OCI-LY1 (cell line): ENCODE measurements around the gene IL1RAPL2.

ENCODE experiments used
- H2AFZ ChIP-seq: fragments of 200-600 bp; sonication (generic), shearing (Covaris generic); 2 replicates; pipeline ENCODE4 v1.6.0; 2014; ENCODE audit warnings: antibody characterized with exemption, mild to moderate bottlenecking, low read length
- H3F3A ChIP-seq: fragments of 200-600 bp; sonication (generic), shearing (Covaris generic); 2 replicates; pipeline ENCODE4 v1.6.0; 2014; ENCODE audit warnings: mild to moderate bottlenecking, antibody characterized with exemption, low read length, moderate library complexity; ENCODE audit not compliant: insufficient read depth
- H3K27ac ChIP-seq: fragments of 200-600 bp; sonication (generic); 2 replicates; pipeline ENCODE4 v1.5.1; 2014; ENCODE audit warnings: low read length, mixed run types, mild to moderate bottlenecking, low read depth; ENCODE audit not compliant: poor library complexity, severe bottlenecking
- H3K27me3 ChIP-seq: fragments of 200-600 bp; sonication (generic); 2 replicates; pipeline ENCODE4 v1.6.0; 2014; ENCODE audit warnings: antibody characterized with exemption, mild to moderate bottlenecking, low read length, moderate library complexity; ENCODE audit not compliant: insufficient read depth
- H3K36me3 ChIP-seq: fragments of 200-600 bp; sonication (generic); 2 replicates; pipeline ENCODE4 v1.6.1; 2014; ENCODE audit warnings: mild to moderate bottlenecking, antibody characterized with exemption, low read length, moderate library complexity, mixed read lengths; ENCODE audit not compliant: insufficient read depth
- H3K4me1 ChIP-seq: fragments of 200-600 bp; sonication (generic); 2 replicates; pipeline ENCODE4 v1.5.1; 2014; ENCODE audit warnings: mild to moderate bottlenecking, low read length, moderate library complexity; ENCODE audit not compliant: insufficient read depth, severe bottlenecking
- H3K4me2 ChIP-seq: fragments of 200-600 bp; sonication (generic), shearing (Covaris generic); 2 replicates; pipeline ENCODE4 v1.6.1; 2014; ENCODE audit warnings: low read length
- H3K4me3 ChIP-seq: fragments of 200-600 bp; sonication (generic); 2 replicates; pipeline ENCODE4 v1.5.1; 2014; ENCODE audit warnings: low read length, low read depth, mild to moderate bottlenecking, mixed read lengths; ENCODE audit not compliant: poor library complexity, severe bottlenecking
- H3K79me2 ChIP-seq: fragments of 200-600 bp; shearing (Covaris generic); 2 replicates; pipeline ENCODE4 v1.6.1; 2016; ENCODE audit warnings: mixed run types, low read length, mixed read lengths; ENCODE audit not compliant: insufficient read depth
- H3K9ac ChIP-seq: fragments of 200-600 bp; sonication (generic), shearing (Covaris generic); 2 replicates; pipeline ENCODE4 v1.6.1; 2014; ENCODE audit warnings: mild to moderate bottlenecking, low read length, mixed read lengths
- H3K9me2 ChIP-seq: fragments of 200-600 bp; sonication (generic), shearing (Covaris generic); 2 replicates; pipeline ENCODE4 v1.6.1; 2014; ENCODE audit warnings: low read depth, mild to moderate bottlenecking, low read length, mixed read lengths
- H3K9me3 ChIP-seq: fragments of 200-600 bp; shearing (Covaris generic); 2 replicates; pipeline ENCODE4 v1.6.1; 2014; ENCODE audit warnings: low read length, mixed read lengths
- H4K20me1 ChIP-seq: fragments of 200-600 bp; sonication (generic), shearing (Covaris generic); 2 replicates; pipeline ENCODE4 v1.6.0; 2016; ENCODE audit warnings: mild to moderate bottlenecking, low read length; ENCODE audit not compliant: insufficient read depth
- EZH2 ChIP-seq: fragments of 200-600 bp; sonication (generic), shearing (Covaris generic); IDR thresholded peaks from 2 replicates; pipeline ENCODE4 v1.8.0; 2017; ENCODE audit warnings: borderline replicate concordance, mixed run types, mild to moderate bottlenecking, antibody characterized with exemption, low read length, moderate library complexity, mixed read lengths
- TF ChIP-seq, protein P1 (sequence below): fragments of 200-600 bp; sonication (generic), shearing (Covaris generic); IDR thresholded peaks from 2 replicates; pipeline ENCODE4 v1.5.1; 2017; ENCODE audit warnings: mild to moderate bottlenecking, antibody characterized with exemption, low read length, moderate library complexity, mixed read lengths

The IL1RAPL2 gene

DNA sequence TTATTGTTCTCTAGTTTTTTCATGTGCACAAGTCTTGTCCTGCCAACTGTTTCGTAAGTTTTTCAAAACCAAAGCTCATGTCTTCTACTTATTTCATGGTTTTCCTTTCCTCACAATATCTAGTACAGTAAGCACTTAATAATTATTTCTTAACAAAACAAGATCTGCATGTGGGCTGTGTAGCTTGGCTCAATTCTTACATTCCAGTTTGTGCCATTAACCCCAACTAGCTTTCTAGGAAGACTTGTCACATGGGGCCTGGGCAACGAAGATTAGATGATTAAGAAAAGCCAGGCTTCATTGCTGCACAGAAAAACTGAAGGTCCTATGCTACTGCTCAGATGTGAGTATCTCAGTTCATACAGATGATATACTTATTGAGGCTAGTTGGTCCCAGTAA, 809.8 kb downstream of the IL1RAPL2 start:
- Histone ChIP-seq H3K9me2 (no peaks in the 10 kb centered on the region), H3K36me3 (no peaks in the 10 kb centered on the region), H3K4me3 (no peak overlapping the region), H3K4me2 (no peak overlapping the region), H3K9me3 (no peaks in the 10 kb centered on the region), H3K27ac (no peak overlapping the region), H4K20me1 (no peaks in the 10 kb centered on the region), H3K79me2 (no peaks in the 10 kb centered on the region), H3K27me3 (no peaks in the 10 kb centered on the region), H3K9ac (no peak overlapping the region), H3F3A (no peaks in the 10 kb centered on the region), H2AFZ (no peak overlapping the region), H3K4me1 (no peaks in the 10 kb centered on the region)
- TF ChIP-seq EZH2 = no peak
- TF ChIP-seq, protein P1, sequence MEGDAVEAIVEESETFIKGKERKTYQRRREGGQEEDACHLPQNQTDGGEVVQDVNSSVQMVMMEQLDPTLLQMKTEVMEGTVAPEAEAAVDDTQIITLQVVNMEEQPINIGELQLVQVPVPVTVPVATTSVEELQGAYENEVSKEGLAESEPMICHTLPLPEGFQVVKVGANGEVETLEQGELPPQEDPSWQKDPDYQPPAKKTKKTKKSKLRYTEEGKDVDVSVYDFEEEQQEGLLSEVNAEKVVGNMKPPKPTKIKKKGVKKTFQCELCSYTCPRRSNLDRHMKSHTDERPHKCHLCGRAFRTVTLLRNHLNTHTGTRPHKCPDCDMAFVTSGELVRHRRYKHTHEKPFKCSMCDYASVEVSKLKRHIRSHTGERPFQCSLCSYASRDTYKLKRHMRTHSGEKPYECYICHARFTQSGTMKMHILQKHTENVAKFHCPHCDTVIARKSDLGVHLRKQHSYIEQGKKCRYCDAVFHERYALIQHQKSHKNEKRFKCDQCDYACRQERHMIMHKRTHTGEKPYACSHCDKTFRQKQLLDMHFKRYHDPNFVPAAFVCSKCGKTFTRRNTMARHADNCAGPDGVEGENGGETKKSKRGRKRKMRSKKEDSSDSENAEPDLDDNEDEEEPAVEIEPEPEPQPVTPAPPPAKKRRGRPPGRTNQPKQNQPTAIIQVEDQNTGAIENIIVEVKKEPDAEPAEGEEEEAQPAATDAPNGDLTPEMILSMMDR = no peak

DNA sequence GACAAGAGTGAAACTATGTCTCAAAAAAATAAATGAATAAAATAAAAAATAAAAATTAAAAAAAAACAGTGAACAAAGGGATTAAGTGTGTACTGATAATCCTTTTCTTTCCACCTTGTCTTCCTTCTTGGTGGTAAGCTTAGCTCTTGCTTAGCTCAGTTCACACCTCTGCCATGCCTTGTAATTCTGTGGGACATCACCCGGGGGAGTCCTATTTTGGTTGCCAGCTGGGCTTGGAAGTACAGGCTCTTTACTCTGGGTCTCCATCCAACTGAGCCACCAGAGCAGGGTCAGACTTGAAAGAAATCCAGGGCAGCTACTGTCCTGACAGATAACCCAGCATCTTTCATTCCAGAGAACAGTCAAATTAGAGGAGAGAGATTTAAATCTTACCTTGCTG, 858.7 kb downstream of the IL1RAPL2 start:
- no peaks in the 10 kb centered on the region for H3K79me2 ChIP-seq
- no peak overlapping the region for H3K4me2 ChIP-seq

DNA sequence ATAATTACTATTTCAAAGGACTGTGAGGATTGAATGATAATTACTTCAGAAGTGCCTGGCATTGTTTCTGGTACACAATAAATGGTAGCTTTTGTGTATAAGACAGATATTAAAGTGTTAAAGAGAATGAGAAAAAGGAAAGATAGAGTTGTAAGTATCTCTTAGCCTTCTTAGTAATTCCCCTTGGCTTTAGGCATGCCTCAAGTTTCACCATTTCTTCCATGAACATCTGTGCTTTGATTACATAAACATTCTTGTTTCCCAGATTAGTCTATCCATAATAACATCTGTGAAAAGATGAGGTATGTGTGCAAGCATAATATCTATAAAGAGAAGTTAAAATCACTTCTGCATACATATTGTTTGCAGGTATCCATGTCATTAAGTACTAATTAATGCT, 885.4 kb downstream of the IL1RAPL2 start:
- Histone ChIP-seq H3K36me3 (no peaks in the 10 kb centered on the region), H3K4me3 (no peak overlapping the region), H3K9ac (no peak overlapping the region), H3F3A (no peaks in the 10 kb centered on the region), H3K4me1 (no peaks in the 10 kb centered on the region), H3K9me3 (no peaks in the 10 kb centered on the region), H4K20me1 (no peaks in the 10 kb centered on the region), H3K27me3 (no peaks in the 10 kb centered on the region), H3K27ac (no peak overlapping the region), H3K9me2 (no peaks in the 10 kb centered on the region), H3K4me2 (no peak overlapping the region), H2AFZ (no peak overlapping the region), H3K79me2 (no peaks in the 10 kb centered on the region)
- TF ChIP-seq, protein P1 = no peak
- TF ChIP-seq EZH2 = no peak

More for the DNA sequence above, 858.7 kb downstream of the IL1RAPL2 start:
- H3K36me3 ChIP-seq = no peaks in the 10 kb centered on the region
- no peaks in the 10 kb centered on the region for H3F3A ChIP-seq
- TF ChIP-seq, protein P1 = no peak
- TF ChIP-seq EZH2 = no peak
- H3K4me1 ChIP-seq = no peaks in the 10 kb centered on the region
- H3K9me3 ChIP-seq = no peaks in the 10 kb centered on the region
- no peak overlapping the region for H3K9ac ChIP-seq
- no peak overlapping the region for H2AFZ ChIP-seq
- H3K27me3 ChIP-seq = no peaks in the 10 kb centered on the region
- no peaks in the 10 kb centered on the region for H3K9me2 ChIP-seq
- no peak overlapping the region for H3K27ac ChIP-seq
- no peaks in the 10 kb centered on the region for H4K20me1 ChIP-seq
- H3K4me3 ChIP-seq = no peak overlapping the region
